ENCODE data around the gene UGGT1.

DNA sequence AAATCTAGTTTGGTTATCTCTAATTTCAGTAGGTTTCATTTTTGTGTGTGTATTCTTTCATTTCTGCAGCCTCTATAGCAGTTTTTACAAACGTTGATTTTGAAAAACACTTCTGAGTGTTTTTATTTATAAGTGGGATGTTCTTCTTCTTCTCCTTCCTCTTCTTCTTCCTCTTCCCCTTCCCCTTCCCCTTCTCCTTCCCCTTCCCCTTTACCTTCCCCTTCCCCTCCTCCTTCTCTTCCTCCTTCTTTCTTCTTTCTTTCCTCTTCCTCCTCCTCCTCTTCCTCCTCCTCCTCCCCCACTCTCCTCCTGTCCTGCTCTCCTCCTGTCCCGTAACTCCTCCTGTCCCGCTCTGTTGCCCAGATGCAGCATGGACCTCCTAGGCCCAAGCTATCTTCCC lies 4.2 kb downstream of the UGGT1 start:
- TF ChIP-seq EZH2phosphoT487 (IDR thresholded peaks at IDR 0.05; ENCODE audit: borderline replicate concordance, low read depth, low read length) = no peak
- TF ChIP-seq, protein P1, sequence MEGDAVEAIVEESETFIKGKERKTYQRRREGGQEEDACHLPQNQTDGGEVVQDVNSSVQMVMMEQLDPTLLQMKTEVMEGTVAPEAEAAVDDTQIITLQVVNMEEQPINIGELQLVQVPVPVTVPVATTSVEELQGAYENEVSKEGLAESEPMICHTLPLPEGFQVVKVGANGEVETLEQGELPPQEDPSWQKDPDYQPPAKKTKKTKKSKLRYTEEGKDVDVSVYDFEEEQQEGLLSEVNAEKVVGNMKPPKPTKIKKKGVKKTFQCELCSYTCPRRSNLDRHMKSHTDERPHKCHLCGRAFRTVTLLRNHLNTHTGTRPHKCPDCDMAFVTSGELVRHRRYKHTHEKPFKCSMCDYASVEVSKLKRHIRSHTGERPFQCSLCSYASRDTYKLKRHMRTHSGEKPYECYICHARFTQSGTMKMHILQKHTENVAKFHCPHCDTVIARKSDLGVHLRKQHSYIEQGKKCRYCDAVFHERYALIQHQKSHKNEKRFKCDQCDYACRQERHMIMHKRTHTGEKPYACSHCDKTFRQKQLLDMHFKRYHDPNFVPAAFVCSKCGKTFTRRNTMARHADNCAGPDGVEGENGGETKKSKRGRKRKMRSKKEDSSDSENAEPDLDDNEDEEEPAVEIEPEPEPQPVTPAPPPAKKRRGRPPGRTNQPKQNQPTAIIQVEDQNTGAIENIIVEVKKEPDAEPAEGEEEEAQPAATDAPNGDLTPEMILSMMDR (conservative IDR thresholded peaks at IDR 0.05; ENCODE audit: low read length) = no peak

Data from OCI-LY7 (cell line).